DOHH2 (cell line): Measurements from ENCODE around the gene ADCY10.

Experiments
- EZH2phosphoT487 ChIP-seq: fragments of 200-600 bp; sonication (generic); IDR thresholded peaks from 2 replicates; pipeline ENCODE4 v1.6.1; 2017; ENCODE audit warnings: borderline replicate concordance, mild to moderate bottlenecking, antibody characterized with exemption, low read length, moderate library complexity, mixed read lengths
- TF ChIP-seq, protein P1 (sequence below): fragments of 200-600 bp; sonication (generic); IDR thresholded peaks from one replicate; pipeline ENCODE4 v1.5.1; 2014; ENCODE audit warnings: antibody characterized with exemption, mild to moderate bottlenecking, low read depth, low read length; ENCODE audit not compliant: poor library complexity, severe bottlenecking

DNA sequence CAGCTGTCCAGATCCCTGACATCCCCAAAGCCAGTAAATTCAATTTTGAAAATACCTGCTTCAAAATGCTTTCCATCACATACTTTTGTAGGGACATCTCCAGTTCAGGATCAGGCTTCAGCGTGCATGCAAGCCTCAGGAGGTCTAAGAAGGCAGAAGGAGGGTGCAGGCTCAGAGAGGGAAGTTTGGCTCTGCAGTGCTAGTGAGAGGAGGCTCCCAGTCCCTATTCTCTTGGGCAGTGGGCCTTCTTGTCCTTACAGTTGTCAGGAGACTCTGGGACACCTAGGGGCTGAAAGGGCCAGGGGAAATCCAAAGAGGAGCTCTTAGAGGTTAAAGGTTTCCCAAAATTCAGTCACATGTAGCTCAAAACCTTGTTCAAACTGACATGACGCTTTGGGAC is 20.1 kb downstream of the ADCY10 start:
- TF ChIP-seq, protein P1, sequence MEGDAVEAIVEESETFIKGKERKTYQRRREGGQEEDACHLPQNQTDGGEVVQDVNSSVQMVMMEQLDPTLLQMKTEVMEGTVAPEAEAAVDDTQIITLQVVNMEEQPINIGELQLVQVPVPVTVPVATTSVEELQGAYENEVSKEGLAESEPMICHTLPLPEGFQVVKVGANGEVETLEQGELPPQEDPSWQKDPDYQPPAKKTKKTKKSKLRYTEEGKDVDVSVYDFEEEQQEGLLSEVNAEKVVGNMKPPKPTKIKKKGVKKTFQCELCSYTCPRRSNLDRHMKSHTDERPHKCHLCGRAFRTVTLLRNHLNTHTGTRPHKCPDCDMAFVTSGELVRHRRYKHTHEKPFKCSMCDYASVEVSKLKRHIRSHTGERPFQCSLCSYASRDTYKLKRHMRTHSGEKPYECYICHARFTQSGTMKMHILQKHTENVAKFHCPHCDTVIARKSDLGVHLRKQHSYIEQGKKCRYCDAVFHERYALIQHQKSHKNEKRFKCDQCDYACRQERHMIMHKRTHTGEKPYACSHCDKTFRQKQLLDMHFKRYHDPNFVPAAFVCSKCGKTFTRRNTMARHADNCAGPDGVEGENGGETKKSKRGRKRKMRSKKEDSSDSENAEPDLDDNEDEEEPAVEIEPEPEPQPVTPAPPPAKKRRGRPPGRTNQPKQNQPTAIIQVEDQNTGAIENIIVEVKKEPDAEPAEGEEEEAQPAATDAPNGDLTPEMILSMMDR: no peak
- no peak for TF ChIP-seq EZH2phosphoT487
